ENCODE data around the gene CMAS.

GRCh38 chr12:22069851-22070250, 23.8 kb downstream of the CMAS start:
- TF ChIP-seq, protein P1, sequence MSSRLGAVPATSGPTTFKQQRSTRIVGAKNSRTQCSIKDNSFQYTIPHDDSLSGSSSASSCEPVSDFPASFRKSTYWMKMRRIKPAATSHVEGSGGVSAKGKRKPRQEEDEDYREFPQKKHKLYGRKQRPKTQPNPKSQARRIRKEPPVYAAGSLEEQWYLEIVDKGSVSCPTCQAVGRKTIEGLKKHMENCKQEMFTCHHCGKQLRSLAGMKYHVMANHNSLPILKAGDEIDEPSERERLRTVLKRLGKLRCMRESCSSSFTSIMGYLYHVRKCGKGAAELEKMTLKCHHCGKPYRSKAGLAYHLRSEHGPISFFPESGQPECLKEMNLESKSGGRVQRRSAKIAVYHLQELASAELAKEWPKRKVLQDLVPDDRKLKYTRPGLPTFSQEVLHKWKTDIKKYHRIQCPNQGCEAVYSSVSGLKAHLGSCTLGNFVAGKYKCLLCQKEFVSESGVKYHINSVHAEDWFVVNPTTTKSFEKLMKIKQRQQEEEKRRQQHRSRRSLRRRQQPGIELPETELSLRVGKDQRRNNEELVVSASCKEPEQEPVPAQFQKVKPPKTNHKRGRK (CRISPR knock-in tag; IDR thresholded peaks at IDR 0.05; ENCODE audit: borderline replicate concordance) = no peak
- TF ChIP-seq, protein P2, sequence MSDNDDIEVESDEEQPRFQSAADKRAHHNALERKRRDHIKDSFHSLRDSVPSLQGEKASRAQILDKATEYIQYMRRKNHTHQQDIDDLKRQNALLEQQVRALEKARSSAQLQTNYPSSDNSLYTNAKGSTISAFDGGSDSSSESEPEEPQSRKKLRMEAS (CRISPR knock-in tag; IDR thresholded peaks at IDR 0.05) = no peak
- TF ChIP-seq, protein P3, sequence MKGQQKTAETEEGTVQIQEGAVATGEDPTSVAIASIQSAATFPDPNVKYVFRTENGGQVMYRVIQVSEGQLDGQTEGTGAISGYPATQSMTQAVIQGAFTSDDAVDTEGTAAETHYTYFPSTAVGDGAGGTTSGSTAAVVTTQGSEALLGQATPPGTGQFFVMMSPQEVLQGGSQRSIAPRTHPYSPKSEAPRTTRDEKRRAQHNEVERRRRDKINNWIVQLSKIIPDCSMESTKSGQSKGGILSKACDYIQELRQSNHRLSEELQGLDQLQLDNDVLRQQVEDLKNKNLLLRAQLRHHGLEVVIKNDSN (CRISPR knock-in tag; IDR thresholded peaks at IDR 0.05) = no peak
- TF ChIP-seq CTCF (IDR thresholded peaks at IDR 0.05) = no peak

All from WTC11 (cell line).